T-cell (primary cell): Measurements from ENCODE around the gene MYF6. TPM values are rescaled to one million over a fixed set of nuclear protein-coding genes. Genes with fewer than 3 reads are reported as not detected.

Experiments
- total RNA-seq, 35 experiments: library from RNA in 6 of 35; stranded (reverse) in 6 of 35; fragments of 120-200 nt in 1 of 35; gene quantifications; one replicate each; pipeline versions ENCODE4 v1.2.1 to v1.2.4 and lab custom pipeline; 2013 to 2026

MYF6 gene
- total RNA-seq, 5 donors from 2014 or later (not counting 1 experiment from before 2014, with no cell fraction given) = not detected

Other genes starting within 250 kb of the MYF6 start
- gene MYF5, start 9.3 kb downstream of the MYF6 start, total RNA-seq = not detected
- under 1 TPM in 2 of 5 donors, not detected in 3; 0.03 to 0.12 TPM for gene LIN7A, start 230.3 kb downstream of the MYF6 start, total RNA-seq